Fibroblast of pulmonary artery (primary cell): Measurements from ENCODE around the gene SERPINH1.

ENCODE experiments used
- DNase-seq: peaks from one replicate; pipeline ENCODE4 v3.0.0-alpha.2; 2010; ENCODE audit warnings: low read depth
- H3K4me3 ChIP-seq: replicated peaks from 2 replicates; pipeline ENCODE4 v1.5.1; 2011; ENCODE audit warnings: low read depth, mild to moderate bottlenecking, control low read depth, low read length, moderate library complexity
- CTCF ChIP-seq: IDR thresholded peaks from 2 replicates; pipeline ENCODE4 v1.5.1; 2011; ENCODE audit warnings: mild to moderate bottlenecking, control low read depth, low read length, inconsistent platforms; ENCODE audit errors: missing control alignments

Gene SERPINH1

GRCh38 chr11:75555079-75555811 is 6.8 kb upstream of the SERPINH1 start:
- TF ChIP-seq CTCF = no peak
- no peak overlapping the region for H3K4me3 ChIP-seq
- no peak for DNase-seq

- TF ChIP-seq CTCF = no peak
- no peak overlapping the region for H3K4me3 ChIP-seq
- DNase-seq = no peak
Measured at GRCh38 chr11:75556275-75556674, 5.8 kb upstream of the SERPINH1 start.

GRCh38 chr11:75557666-75558494 is 4.2 kb upstream of the SERPINH1 start:
- DNase-seq = peak; percentile 96
- TF ChIP-seq CTCF = no peak
- peak overlapping the region; percentile 34 for H3K4me3 ChIP-seq

- TF ChIP-seq CTCF = no peak
- peak; percentile 93 for DNase-seq
- H3K4me3 ChIP-seq = peak overlapping the region; percentile 34
Measured at GRCh38 chr11:75558939-75559843, 2.9 kb upstream of the SERPINH1 start.

GRCh38 chr11:75560644-75561043 is 1.4 kb upstream of the SERPINH1 start:
- DNase-seq = no peak
- TF ChIP-seq CTCF = no peak

GRCh38 chr11:75561426-75562047 is 516 bp upstream of the SERPINH1 start:
- TF ChIP-seq CTCF = no peak
- no peak for DNase-seq
- H3K4me3 ChIP-seq = peak overlapping the region; percentile 100

More at GRCh38 chr11:75560644-75561043, 1.4 kb upstream of the SERPINH1 start:
- no peak overlapping the region for H3K4me3 ChIP-seq
